ENCODE results near the gene TARBP1.

The TARBP1 gene

GRCh38 chr1:234484218-234484617 is 5.2 kb upstream of the TARBP1 start:
- no peak for DNase-seq (ENCODE audit: low spot score)

- DNase-seq (ENCODE audit: low spot score), result no peak
Observed at GRCh38 chr1:234481771-234482170, 2.8 kb upstream of the TARBP1 start.

- no peak for DNase-seq (ENCODE audit: low spot score)
Observed at GRCh38 chr1:234479866-234480265, 887 bp upstream of the TARBP1 start.

GRCh38 chr1:234479310-234479559 is 256 bp upstream of the TARBP1 start:
- DNase-seq (ENCODE audit: low spot score), result no peak

- peak; percentile 75 for DNase-seq (ENCODE audit: low spot score)
Observed at GRCh38 chr1:234478152-234478480, 863 bp downstream of the TARBP1 start.

- no peak for DNase-seq (ENCODE audit: low spot score)
Observed at GRCh38 chr1:234477386-234478151, 1.4 kb downstream of the TARBP1 start.

- no peak for DNase-seq (ENCODE audit: low spot score)
Observed at GRCh38 chr1:234476172-234476571, 2.8 kb downstream of the TARBP1 start.

GRCh38 chr1:234475167-234475793 is 3.7 kb downstream of the TARBP1 start:
- no peak for DNase-seq (ENCODE audit: low spot score)

- no peak for DNase-seq (ENCODE audit: low spot score)
Observed at GRCh38 chr1:234474375-234474774, 4.6 kb downstream of the TARBP1 start.

- DNase-seq (ENCODE audit: low spot score), result peak; percentile 34
Observed at GRCh38 chr1:234473118-234473517, 5.9 kb downstream of the TARBP1 start.

- DNase-seq (ENCODE audit: low spot score), result no peak
Observed at GRCh38 chr1:234469376-234469775, 9.6 kb downstream of the TARBP1 start.

- no peak for DNase-seq (ENCODE audit: low spot score)
Observed at GRCh38 chr1:234468580-234468979, 10.4 kb downstream of the TARBP1 start.

- DNase-seq (ENCODE audit: low spot score), result no peak
Observed at GRCh38 chr1:234467821-234468220, 11.2 kb downstream of the TARBP1 start.

- DNase-seq (ENCODE audit: low spot score), result no peak
Observed at GRCh38 chr1:234466945-234467344, 12.0 kb downstream of the TARBP1 start.

GRCh38 chr1:234463749-234464148 is 15.2 kb downstream of the TARBP1 start:
- no peak for DNase-seq (ENCODE audit: low spot score)

GRCh38 chr1:234460652-234461051 is 18.3 kb downstream of the TARBP1 start:
- no peak for DNase-seq (ENCODE audit: low spot score)

GRCh38 chr1:234458352-234459017 is 20.5 kb downstream of the TARBP1 start:
- DNase-seq (ENCODE audit: low spot score), result no peak

GRCh38 chr1:234454926-234455325 is 24.1 kb downstream of the TARBP1 start:
- DNase-seq (ENCODE audit: low spot score), result no peak

- DNase-seq (ENCODE audit: low spot score), result no peak
Observed at GRCh38 chr1:234452406-234452965, 26.5 kb downstream of the TARBP1 start.

GRCh38 chr1:234440348-234440747 is 38.6 kb downstream of the TARBP1 start:
- DNase-seq (ENCODE audit: low spot score), result no peak

- DNase-seq (ENCODE audit: low spot score), result no peak
Observed at GRCh38 chr1:234438579-234438978, 40.4 kb downstream of the TARBP1 start.

- DNase-seq (ENCODE audit: low spot score), result no peak
Observed at GRCh38 chr1:234437423-234438171, 41.4 kb downstream of the TARBP1 start.

GRCh38 chr1:234435620-234436019 is 43.4 kb downstream of the TARBP1 start:
- DNase-seq (ENCODE audit: low spot score), result no peak
